ENCODE measurements around the gene C2CD4C. TPM values are rescaled to one million over a fixed set of nuclear protein-coding genes. Genes with fewer than 3 reads are reported as not detected.

Gene C2CD4C
- polyA plus RNA-seq, 1 donor (not counting 4 experiments of a cell fraction or from before 2014, with no cell fraction given), result 1.6 TPM

DNA sequence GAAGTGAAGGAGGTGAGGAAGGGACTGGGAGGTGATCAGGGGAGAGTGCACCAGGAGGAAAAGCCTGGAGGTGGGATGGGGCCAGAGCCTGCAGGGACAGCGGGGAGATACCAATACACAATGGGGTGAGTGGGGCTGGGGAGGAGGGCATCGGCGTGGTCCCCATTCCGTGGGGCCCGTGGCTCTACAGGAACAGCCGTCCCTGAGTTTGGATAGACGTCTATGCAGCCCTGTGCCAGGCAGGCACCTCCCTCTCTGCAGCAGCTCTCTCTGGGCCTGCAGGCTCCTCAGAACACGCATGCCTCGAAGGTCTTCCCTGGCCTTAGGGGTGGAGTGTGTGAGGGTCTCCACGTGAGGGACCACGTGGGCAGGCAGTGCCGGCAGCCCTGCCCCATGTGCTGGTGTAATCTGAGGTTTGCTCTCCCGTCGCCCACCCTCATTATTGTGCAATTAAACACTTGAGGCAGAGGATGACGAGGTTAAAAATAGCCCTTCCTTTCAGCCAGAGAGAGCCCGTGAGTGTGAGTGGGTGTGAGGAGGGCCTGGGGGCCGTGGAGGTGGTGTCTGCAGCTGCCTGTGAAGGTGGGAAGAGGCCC, 16.5 kb downstream of the C2CD4C start:
- dilution Hi-C loops (cut with MboI; ENCODE audit: extremely low pct_ligation_motif_present, low sequenced_read_pairs), result no loop called here
- FAIRE-seq (no peak), DNase-seq (ENCODE audit: low read depth, low spot score) (no peak)
- H3K9me3 ChIP-seq (ENCODE audit: control insufficient read depth, low read depth, low read length), result peaks cover 10% of the 10 kb centered on the region
- no peak overlapping the region for H3K27ac ChIP-seq (ENCODE audit: control insufficient read depth, insufficient read depth, low read length)
- peaks cover under 1% of the 10 kb centered on the region for H3K4me1 ChIP-seq (ENCODE audit: control insufficient read depth, extremely low read depth, insufficient read depth, low read length)
- TF ChIP-seq, protein P1, sequence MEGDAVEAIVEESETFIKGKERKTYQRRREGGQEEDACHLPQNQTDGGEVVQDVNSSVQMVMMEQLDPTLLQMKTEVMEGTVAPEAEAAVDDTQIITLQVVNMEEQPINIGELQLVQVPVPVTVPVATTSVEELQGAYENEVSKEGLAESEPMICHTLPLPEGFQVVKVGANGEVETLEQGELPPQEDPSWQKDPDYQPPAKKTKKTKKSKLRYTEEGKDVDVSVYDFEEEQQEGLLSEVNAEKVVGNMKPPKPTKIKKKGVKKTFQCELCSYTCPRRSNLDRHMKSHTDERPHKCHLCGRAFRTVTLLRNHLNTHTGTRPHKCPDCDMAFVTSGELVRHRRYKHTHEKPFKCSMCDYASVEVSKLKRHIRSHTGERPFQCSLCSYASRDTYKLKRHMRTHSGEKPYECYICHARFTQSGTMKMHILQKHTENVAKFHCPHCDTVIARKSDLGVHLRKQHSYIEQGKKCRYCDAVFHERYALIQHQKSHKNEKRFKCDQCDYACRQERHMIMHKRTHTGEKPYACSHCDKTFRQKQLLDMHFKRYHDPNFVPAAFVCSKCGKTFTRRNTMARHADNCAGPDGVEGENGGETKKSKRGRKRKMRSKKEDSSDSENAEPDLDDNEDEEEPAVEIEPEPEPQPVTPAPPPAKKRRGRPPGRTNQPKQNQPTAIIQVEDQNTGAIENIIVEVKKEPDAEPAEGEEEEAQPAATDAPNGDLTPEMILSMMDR (optimal IDR thresholded peaks at IDR 0.05 in 1 of 3, IDR thresholded peaks at IDR 0.05 in 1 of 3, conservative IDR thresholded peaks at IDR 0.05 in 1 of 3; ENCODE audit: extremely low read depth in 1 of 3, insufficient read depth in 2 of 3, low read length in 3 of 3), result no peak
- TF ChIP-seq EZH2 (IDR thresholded peaks at IDR 0.05; ENCODE audit: low read length), result no peak
- H3K4me3 ChIP-seq (ENCODE audit: control insufficient read depth in 2 of 3, extremely low read depth in 1 of 3, insufficient read depth in 2 of 3, low read depth in 1 of 3, low read length in 3 of 3), result no peak overlapping the region
- H3K27me3 ChIP-seq (ENCODE audit: control insufficient read depth, extremely low read depth, insufficient read depth, low read length), result no peaks in the 10 kb centered on the region
- no peaks in the 10 kb centered on the region for H3K9me1 ChIP-seq (ENCODE audit: control insufficient read depth, extremely low read depth, insufficient read depth, low read length)
- no peaks in the 10 kb centered on the region for H3K79me2 ChIP-seq (ENCODE audit: control insufficient read depth, insufficient read depth, low read length)
- H4K20me1 ChIP-seq (ENCODE audit: control insufficient read depth, extremely low read depth, insufficient read depth, low read length), result no peaks in the 10 kb centered on the region
- no peak overlapping the region for H3K4me2 ChIP-seq (ENCODE audit: control insufficient read depth, extremely low read depth, insufficient read depth, low read depth, low read length)
- H3K9ac ChIP-seq (ENCODE audit: control insufficient read depth, extremely low read depth, insufficient read depth, low read length), result no peak overlapping the region
- no peak overlapping the region for H2AFZ ChIP-seq (ENCODE audit: control insufficient read depth, low read length)
- H3K36me3 ChIP-seq (ENCODE audit: control insufficient read depth in 2 of 2, extremely low read depth in 1 of 2, insufficient read depth in 2 of 2, low read length in 2 of 2), result no peaks in the 10 kb centered on the region

GRCh38 chr19:391726-392374, 17.1 kb downstream of the C2CD4C start:
- Histone ChIP-seq H3K27ac (ENCODE audit: control insufficient read depth, insufficient read depth, low read length) (no peak overlapping the region), H3K36me3 (ENCODE audit: control insufficient read depth in 2 of 2, extremely low read depth in 1 of 2, insufficient read depth in 2 of 2, low read length in 2 of 2) (no peaks in the 10 kb centered on the region), H3K9ac (ENCODE audit: control insufficient read depth, extremely low read depth, insufficient read depth, low read length) (no peak overlapping the region), H3K79me2 (ENCODE audit: control insufficient read depth, insufficient read depth, low read length) (no peaks in the 10 kb centered on the region), H3K4me2 (ENCODE audit: control insufficient read depth, extremely low read depth, insufficient read depth, low read depth, low read length) (no peak overlapping the region), H4K20me1 (ENCODE audit: control insufficient read depth, extremely low read depth, insufficient read depth, low read length) (no peaks in the 10 kb centered on the region), H3K27me3 (ENCODE audit: control insufficient read depth, extremely low read depth, insufficient read depth, low read length) (no peaks in the 10 kb centered on the region), H2AFZ (ENCODE audit: control insufficient read depth, low read length) (no peak overlapping the region), H3K9me1 (ENCODE audit: control insufficient read depth, extremely low read depth, insufficient read depth, low read length) (no peaks in the 10 kb centered on the region), H3K9me3 (ENCODE audit: control insufficient read depth, low read depth, low read length) (peaks cover 10% of the 10 kb centered on the region), H3K4me1 (ENCODE audit: control insufficient read depth, extremely low read depth, insufficient read depth, low read length) (peaks cover 2% of the 10 kb centered on the region), H3K4me3 (ENCODE audit: control insufficient read depth in 2 of 3, extremely low read depth in 1 of 3, insufficient read depth in 2 of 3, low read depth in 1 of 3, low read length in 3 of 3) (no peak overlapping the region)
- dilution Hi-C loops (cut with MboI; ENCODE audit: extremely low pct_ligation_motif_present, low sequenced_read_pairs), result no loop called here
- FAIRE-seq, result no peak
- TF ChIP-seq, protein P1 (optimal IDR thresholded peaks at IDR 0.05 in 1 of 3, IDR thresholded peaks at IDR 0.05 in 1 of 3, conservative IDR thresholded peaks at IDR 0.05 in 1 of 3; ENCODE audit: extremely low read depth in 1 of 3, insufficient read depth in 2 of 3, low read length in 3 of 3), result no peak
- TF ChIP-seq EZH2 (IDR thresholded peaks at IDR 0.05; ENCODE audit: low read length), result no peak
- DNase-seq (ENCODE audit: low read depth, low spot score), result no peak

Measured in keratinocyte (primary cell).